ENCODE results near the gene RAP1GDS1. TPM values are rescaled to one million over a fixed set of nuclear protein-coding genes. Genes with fewer than 3 reads are reported as not detected.

Gene RAP1GDS1
- total RNA-seq, 1 donor from 2014 or later: 66.3 TPM

- no peak overlapping the region for H3K4me3 ChIP-seq (ENCODE audit: low read depth, low read length)
- FAIRE-seq (no peak), DNase-seq (ENCODE audit: low read depth) (peak; percentile 12)
- H3K36me3 ChIP-seq (ENCODE audit: control insufficient read depth, insufficient read depth, low read length): no peaks in the 10 kb centered on the region
- no peak for TF ChIP-seq CTCF (IDR thresholded peaks at IDR 0.05; ENCODE audit: insufficient read depth, low read length, severe bottlenecking)
- H3K27me3 ChIP-seq (ENCODE audit: control insufficient read depth, insufficient read depth, low read length): no peaks in the 10 kb centered on the region
These were observed 120.1 kb downstream of the RAP1GDS1 start for GRCh38 chr4:98381306-98381705.

- H3K36me3 ChIP-seq (ENCODE audit: control insufficient read depth, insufficient read depth, low read length): no peaks in the 10 kb centered on the region
- FAIRE-seq (no peak), DNase-seq (ENCODE audit: low read depth) (no peak)
- no peak overlapping the region for H3K4me3 ChIP-seq (ENCODE audit: low read depth, low read length)
- H3K27me3 ChIP-seq (ENCODE audit: control insufficient read depth, insufficient read depth, low read length): no peaks in the 10 kb centered on the region
- TF ChIP-seq CTCF (IDR thresholded peaks at IDR 0.05; ENCODE audit: insufficient read depth, low read length, severe bottlenecking): no peak
These were observed 122.4 kb downstream of the RAP1GDS1 start for GRCh38 chr4:98383431-98384106.

- Histone ChIP-seq H3K4me3 (ENCODE audit: low read depth, low read length) (no peak overlapping the region), H3K36me3 (ENCODE audit: control insufficient read depth, insufficient read depth, low read length) (no peaks in the 10 kb centered on the region), H3K27me3 (ENCODE audit: control insufficient read depth, insufficient read depth, low read length) (no peaks in the 10 kb centered on the region)
- FAIRE-seq (no peak), DNase-seq (ENCODE audit: low read depth) (no peak)
- no peak for TF ChIP-seq CTCF (IDR thresholded peaks at IDR 0.05; ENCODE audit: insufficient read depth, low read length, severe bottlenecking)
These were observed 124.6 kb downstream of the RAP1GDS1 start for GRCh38 chr4:98385831-98386230.

GRCh38 chr4:98387345-98388026 lies 126.3 kb downstream of the RAP1GDS1 start:
- DNase-seq (ENCODE audit: low read depth) (no peak), FAIRE-seq (no peak)
- no peaks in the 10 kb centered on the region for H3K27me3 ChIP-seq (ENCODE audit: control insufficient read depth, insufficient read depth, low read length)
- H3K36me3 ChIP-seq (ENCODE audit: control insufficient read depth, insufficient read depth, low read length): no peaks in the 10 kb centered on the region
- no peak for TF ChIP-seq CTCF (IDR thresholded peaks at IDR 0.05; ENCODE audit: insufficient read depth, low read length, severe bottlenecking)
- no peak overlapping the region for H3K4me3 ChIP-seq (ENCODE audit: low read depth, low read length)

- FAIRE-seq (no peak), DNase-seq (ENCODE audit: low read depth) (peak; percentile 20)
- Histone ChIP-seq H3K27me3 (ENCODE audit: control insufficient read depth, insufficient read depth, low read length) (no peaks in the 10 kb centered on the region), H3K36me3 (ENCODE audit: control insufficient read depth, insufficient read depth, low read length) (no peaks in the 10 kb centered on the region), H3K4me3 (ENCODE audit: low read depth, low read length) (no peak overlapping the region)
- TF ChIP-seq CTCF (IDR thresholded peaks at IDR 0.05; ENCODE audit: insufficient read depth, low read length, severe bottlenecking): no peak
These were observed 132.9 kb downstream of the RAP1GDS1 start for GRCh38 chr4:98394134-98394533.

Measured in bronchial epithelial cell (primary cell).